HAP-1 (cell line): ENCODE results near the gene XRRA1.
"Not testable (repeated sequence)": the region's sequence is repeated elsewhere in the genome, so short reads cannot be mapped to it uniquely, and the experiment has no call there.

Source experiments
- DNase-seq, 2 experiments: peaks; one replicate each; pipeline ENCODE4 v3.0.0-alpha.2; 2016 to 2020; ENCODE audit warnings: low spot score in 2 of 2
- H3K27me3 ChIP-seq: fragments of 250-450 bp; sonication (Bioruptor Pico); 2 replicates; pipeline ENCODE4 v1.5.1; 2020; ENCODE audit warnings: low read depth, mild to moderate bottlenecking, moderate library complexity
- H3K36me3 ChIP-seq: fragments of 250-450 bp; sonication (Bioruptor Pico); replicated peaks from 2 replicates; pipeline ENCODE4 v1.5.1; 2020; ENCODE audit warnings: mild to moderate bottlenecking
- H3K4me1 ChIP-seq: fragments of 250-450 bp; sonication (Bioruptor Pico); 2 replicates; pipeline ENCODE4 v1.5.1; 2020; ENCODE audit warnings: mild to moderate bottlenecking
- H3K4me3 ChIP-seq: fragments of 250-450 bp; sonication (Bioruptor Pico); 2 replicates; pipeline ENCODE4 v1.5.1; 2020; ENCODE audit warnings: mild to moderate bottlenecking, moderate library complexity
- H3K9me3 ChIP-seq: fragments of 250-450 bp; sonication (Bioruptor Pico); 2 replicates; pipeline ENCODE4 v1.5.1; 2020; ENCODE audit warnings: mild to moderate bottlenecking, moderate library complexity
- in situ Hi-C: fragments of 300-500 bp; cut with MboI; formaldehyde crosslinking; loops from 3 replicates; pipeline ENCODE4 v1.14.3; 2020; ENCODE audit warnings: low sequenced_read_pairs, inconsistent platforms, mixed read lengths

The XRRA1 gene

DNA sequence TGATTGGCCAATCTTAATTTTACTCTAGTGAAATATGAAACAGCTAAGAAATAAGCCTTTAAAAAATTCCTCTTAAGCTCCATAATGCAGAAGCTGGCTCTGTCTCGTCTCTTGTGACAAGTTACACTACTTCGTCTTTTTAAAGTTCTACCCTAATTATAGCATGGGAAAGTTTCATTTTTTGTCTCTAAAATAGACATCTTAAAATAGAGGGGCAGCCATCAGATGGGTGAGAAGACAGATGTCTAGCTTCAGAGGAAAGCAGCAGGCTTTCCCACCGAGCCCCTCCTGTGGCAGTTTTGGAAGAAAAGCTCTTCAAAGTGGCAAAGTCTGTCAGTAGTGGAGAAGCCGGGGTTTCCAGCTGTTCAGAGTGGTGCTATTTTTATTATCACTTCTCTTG is 39.5 kb downstream of the XRRA1 start:
- in situ Hi-C loops: no loop called here
- no peak for DNase-seq
- Histone ChIP-seq H3K9me3 (no peaks in the 10 kb centered on the region), H3K36me3 (peaks cover 22% of the 10 kb centered on the region), H3K4me3 (no peak overlapping the region), H3K27me3 (no peaks in the 10 kb centered on the region), H3K4me1 (no peaks in the 10 kb centered on the region)

DNA sequence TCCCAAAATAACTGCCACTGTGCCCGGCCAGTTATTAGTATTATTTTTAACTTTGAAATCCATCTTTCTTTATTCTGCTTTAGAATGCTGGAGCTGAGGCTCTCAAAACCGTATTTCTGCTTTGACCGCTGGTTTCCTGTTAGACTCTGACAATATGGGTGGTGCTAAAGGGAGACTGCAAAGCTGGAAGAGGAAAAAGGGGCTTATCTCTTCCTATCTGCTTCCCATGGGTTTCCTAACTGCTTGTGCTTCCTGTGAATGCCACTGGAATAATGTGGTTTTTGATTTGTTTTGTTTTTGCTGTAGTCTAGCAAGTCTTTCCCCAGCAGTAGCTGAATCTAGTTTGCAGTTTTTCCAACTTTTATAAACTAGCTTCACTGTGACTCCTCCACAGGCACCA is 43.6 kb downstream of the XRRA1 start:
- Histone ChIP-seq H3K4me3 (no peak overlapping the region), H3K4me1 (no peaks in the 10 kb centered on the region), H3K9me3 (0 out of 2 replicates have a peak, but pooled peaks cover 3% of the 10 kb centered on the region), H3K36me3 (peaks cover 23% of the 10 kb centered on the region), H3K27me3 (no peaks in the 10 kb centered on the region)
- no peak for DNase-seq
- in situ Hi-C loops: no loop called here

DNA sequence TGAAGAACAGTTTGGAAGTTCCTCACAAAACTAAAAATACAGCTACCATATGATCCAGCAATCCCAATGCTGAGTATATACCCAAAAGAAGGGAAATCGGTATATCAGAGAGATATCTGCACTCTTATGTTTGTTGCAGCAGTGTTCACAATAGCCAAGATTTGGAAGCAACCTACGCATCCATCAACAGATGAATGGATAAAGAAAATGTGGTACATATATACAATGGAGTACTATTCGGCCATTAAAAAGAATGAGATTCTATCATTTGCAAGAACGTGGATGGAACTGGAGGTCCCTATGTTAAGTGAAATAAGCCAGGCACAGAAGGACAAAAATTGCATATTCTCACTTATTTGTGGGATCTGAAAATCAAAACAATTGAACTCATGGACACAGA is 46.5 kb downstream of the XRRA1 start:
- in situ Hi-C loops: no loop called here
- no peaks in the 10 kb centered on the region for H3K27me3 ChIP-seq
- no peaks in the 10 kb centered on the region for H3K4me1 ChIP-seq
- no peak overlapping the region for H3K4me3 ChIP-seq
- no peak for DNase-seq
- H3K9me3 ChIP-seq: 0 out of 2 replicates have a peak, but pooled peaks cover 3% of the 10 kb centered on the region
- peaks cover 17% of the 10 kb centered on the region for H3K36me3 ChIP-seq

GRCh38 chr11:74896311-74896710 is 52.6 kb downstream of the XRRA1 start:
- Histone ChIP-seq H3K4me1 (no peaks in the 10 kb centered on the region), H3K9me3 (0 out of 2 replicates have a peak, but pooled peaks cover 3% of the 10 kb centered on the region), H3K36me3 (no peaks in the 10 kb centered on the region; the same call in none of the 2 replicates), H3K27me3 (no peaks in the 10 kb centered on the region), H3K4me3 (no peak overlapping the region)
- no peak for DNase-seq
- in situ Hi-C loops: no loop called here

GRCh38 chr11:74895340-74896116 is 53.4 kb downstream of the XRRA1 start:
- in situ Hi-C loops: no loop called here
- Histone ChIP-seq H3K9me3 (0 out of 2 replicates have a peak, but pooled peaks cover under 1% of the 10 kb centered on the region), H3K4me1 (no peaks in the 10 kb centered on the region), H3K36me3 (no peaks in the 10 kb centered on the region), H3K27me3 (no peaks in the 10 kb centered on the region), H3K4me3 (no peak overlapping the region)
- no peak for DNase-seq

DNA sequence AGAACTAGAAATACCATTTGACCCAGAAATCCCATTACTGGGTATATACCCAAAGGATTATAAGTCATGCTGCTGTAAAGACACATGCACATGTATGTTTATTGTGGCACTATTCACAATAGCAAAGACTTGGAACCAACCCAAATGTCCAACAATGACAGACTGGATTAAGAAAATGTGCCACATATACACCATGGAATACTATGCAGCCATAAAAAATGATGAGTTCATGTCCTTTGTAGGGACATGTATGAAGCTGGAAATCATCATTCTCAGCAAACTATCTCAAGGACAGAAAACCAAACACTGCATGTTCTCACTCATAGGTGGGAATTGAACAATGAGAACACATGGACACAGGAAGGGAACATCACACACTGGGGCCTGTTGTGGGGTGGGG is 55.9 kb downstream of the XRRA1 start:
- H3K9me3 ChIP-seq, H3K4me1 ChIP-seq, DNase-seq, H3K27me3 ChIP-seq, H3K4me3 ChIP-seq, H3K36me3 ChIP-seq, in situ Hi-C loops: not testable (repeated sequence)

- Histone ChIP-seq H3K4me1 (no peaks in the 10 kb centered on the region), H3K4me3 (no peak overlapping the region), H3K36me3 (peaks cover 2% of the 10 kb centered on the region; the same call in 1 of the 2 replicates), H3K9me3 (peaks cover 9% of the 10 kb centered on the region), H3K27me3 (no peaks in the 10 kb centered on the region)
- DNase-seq: peak in 1 of 2 experiments; percentile 18
- in situ Hi-C loops: no loop called here
Measured at GRCh38 chr11:74877132-74877531, 71.8 kb downstream of the XRRA1 start.

DNA sequence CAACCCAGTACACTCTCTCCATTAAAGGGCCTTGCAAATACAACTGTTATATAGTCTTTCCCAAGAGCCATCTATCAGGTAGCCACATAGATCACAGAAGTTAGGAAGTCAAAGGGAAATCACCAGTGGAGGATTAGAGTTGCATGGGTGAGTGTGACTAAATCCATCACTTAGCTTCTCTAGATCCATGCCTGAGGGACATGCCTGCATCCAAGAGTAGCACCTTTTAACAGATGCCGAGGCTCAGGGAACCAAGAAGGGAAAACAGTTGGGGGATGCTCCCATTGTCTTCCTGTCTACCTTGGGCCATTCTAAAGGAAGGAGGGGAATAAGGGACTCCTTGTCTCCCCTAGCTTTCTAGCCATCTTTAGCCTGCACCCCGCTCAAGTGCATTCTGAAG is 77.9 kb downstream of the XRRA1 start:
- peaks cover 27% of the 10 kb centered on the region for H3K9me3 ChIP-seq
- no peaks in the 10 kb centered on the region for H3K4me1 ChIP-seq
- in situ Hi-C loops: no loop called here
- H3K4me3 ChIP-seq: no peak overlapping the region
- no peak for DNase-seq
- H3K27me3 ChIP-seq: no peaks in the 10 kb centered on the region
- peaks cover 4% of the 10 kb centered on the region; the same call in 1 of the 2 replicates for H3K36me3 ChIP-seq

- in situ Hi-C loops: no loop called here
- Histone ChIP-seq H3K4me3 (no peak overlapping the region), H3K27me3 (no peaks in the 10 kb centered on the region), H3K4me1 (no peaks in the 10 kb centered on the region), H3K9me3 (peaks cover 27% of the 10 kb centered on the region), H3K36me3 (peaks cover 4% of the 10 kb centered on the region; the same call in 1 of the 2 replicates)
- DNase-seq: peak; percentile 20 to 28
Measured at GRCh38 chr11:74870485-74870884, 78.4 kb downstream of the XRRA1 start.

DNA sequence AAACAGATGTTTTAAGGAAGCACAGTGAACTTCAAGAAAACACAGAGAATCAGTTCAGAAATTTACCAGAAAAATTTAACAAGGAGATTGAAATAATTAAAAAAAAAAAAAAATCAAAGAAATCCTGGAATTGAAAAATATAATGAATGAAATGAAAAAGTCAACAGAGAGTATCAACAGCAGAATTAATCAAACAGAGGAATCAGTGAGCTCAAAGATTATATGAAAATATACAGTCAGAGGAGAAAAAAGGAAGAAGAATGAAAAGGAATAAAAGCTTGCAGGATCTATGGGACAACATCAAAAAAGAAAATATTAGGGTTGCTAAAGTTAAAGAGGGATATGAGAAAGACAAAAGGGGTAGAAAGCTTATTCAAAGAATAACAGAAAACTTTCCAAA is 82.3 kb downstream of the XRRA1 start:
- peaks cover 14% of the 10 kb centered on the region for H3K36me3 ChIP-seq
- H3K4me3 ChIP-seq: no peak overlapping the region
- DNase-seq: no peak
- H3K4me1 ChIP-seq: no peaks in the 10 kb centered on the region
- H3K9me3 ChIP-seq: peaks cover 21% of the 10 kb centered on the region
- in situ Hi-C loops: no loop called here
- no peaks in the 10 kb centered on the region for H3K27me3 ChIP-seq

DNA sequence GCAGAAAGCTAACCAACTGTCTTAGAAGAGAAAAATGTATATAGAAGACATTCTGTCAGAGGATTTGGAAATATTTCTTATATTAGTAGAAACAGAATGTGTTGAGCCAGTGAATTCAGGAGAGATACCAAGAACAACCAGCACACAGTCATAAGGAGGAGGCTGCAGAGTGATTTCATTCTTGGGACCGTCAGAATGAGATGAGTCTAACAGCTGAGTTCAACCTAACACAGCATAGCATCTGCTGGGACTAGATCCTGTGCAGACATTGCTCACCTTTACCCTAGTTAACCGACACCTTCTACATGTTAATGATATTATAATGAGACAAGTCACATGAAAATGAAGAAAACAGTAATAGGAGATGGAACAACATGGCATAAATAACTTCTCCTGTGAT is 85.5 kb downstream of the XRRA1 start:
- no peaks in the 10 kb centered on the region for H3K4me1 ChIP-seq
- in situ Hi-C loops: no loop called here
- H3K4me3 ChIP-seq: no peak overlapping the region
- H3K9me3 ChIP-seq: peaks cover 6% of the 10 kb centered on the region
- H3K36me3 ChIP-seq: peaks cover 19% of the 10 kb centered on the region
- DNase-seq: no peak
- no peaks in the 10 kb centered on the region for H3K27me3 ChIP-seq

DNA sequence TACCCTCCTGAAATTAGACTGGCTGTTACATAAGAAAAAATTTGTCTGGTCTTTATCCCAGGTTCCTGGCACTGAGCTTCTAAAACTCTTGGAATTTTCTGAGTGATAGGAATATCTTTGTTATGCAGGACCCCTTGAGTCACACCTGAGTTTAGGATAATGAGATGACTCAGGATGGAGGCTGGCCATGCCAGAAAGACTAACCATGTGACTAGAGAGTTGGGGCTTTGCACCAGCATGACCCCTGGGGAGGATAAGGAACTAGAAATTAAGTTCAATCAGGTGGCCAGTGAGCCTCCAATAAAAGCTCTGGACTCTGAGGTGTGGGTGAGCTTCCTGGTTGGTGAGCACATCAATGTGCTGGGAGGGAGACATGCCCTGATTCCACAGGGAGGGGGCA is 88.1 kb downstream of the XRRA1 start:
- no peaks in the 10 kb centered on the region; the same call in 1 of the 2 replicates for H3K9me3 ChIP-seq
- in situ Hi-C loops: no loop called here
- no peak for DNase-seq
- no peaks in the 10 kb centered on the region for H3K4me1 ChIP-seq
- H3K4me3 ChIP-seq: no peak overlapping the region
- H3K27me3 ChIP-seq: no peaks in the 10 kb centered on the region
- H3K36me3 ChIP-seq: peaks cover 19% of the 10 kb centered on the region

DNA sequence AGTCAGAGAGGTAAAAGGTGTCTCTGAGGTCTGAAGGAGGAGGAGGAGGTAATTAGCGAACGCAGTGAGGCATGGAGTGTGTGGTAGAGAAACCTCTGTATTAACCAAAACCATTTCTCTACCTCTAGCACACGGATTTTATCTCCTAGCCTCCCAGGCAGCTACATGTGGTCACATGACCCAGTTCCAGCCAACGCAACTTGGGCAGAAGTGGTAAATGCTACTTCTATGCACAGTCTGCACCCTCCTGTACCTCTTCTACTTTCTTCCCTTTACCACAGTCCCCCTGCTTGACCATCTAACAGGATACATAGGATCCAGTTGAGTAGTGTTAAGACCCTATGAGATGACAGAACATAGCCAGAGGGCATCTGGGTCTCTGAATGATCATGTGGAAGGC is 95.7 kb downstream of the XRRA1 start:
- H3K4me3 ChIP-seq: no peak overlapping the region
- H3K9me3 ChIP-seq: no peaks in the 10 kb centered on the region
- DNase-seq: no peak
- no peaks in the 10 kb centered on the region for H3K27me3 ChIP-seq
- H3K4me1 ChIP-seq: no peaks in the 10 kb centered on the region
- H3K36me3 ChIP-seq: peaks cover 3% of the 10 kb centered on the region; the same call in 1 of the 2 replicates
- in situ Hi-C loops: no loop called here

DNA sequence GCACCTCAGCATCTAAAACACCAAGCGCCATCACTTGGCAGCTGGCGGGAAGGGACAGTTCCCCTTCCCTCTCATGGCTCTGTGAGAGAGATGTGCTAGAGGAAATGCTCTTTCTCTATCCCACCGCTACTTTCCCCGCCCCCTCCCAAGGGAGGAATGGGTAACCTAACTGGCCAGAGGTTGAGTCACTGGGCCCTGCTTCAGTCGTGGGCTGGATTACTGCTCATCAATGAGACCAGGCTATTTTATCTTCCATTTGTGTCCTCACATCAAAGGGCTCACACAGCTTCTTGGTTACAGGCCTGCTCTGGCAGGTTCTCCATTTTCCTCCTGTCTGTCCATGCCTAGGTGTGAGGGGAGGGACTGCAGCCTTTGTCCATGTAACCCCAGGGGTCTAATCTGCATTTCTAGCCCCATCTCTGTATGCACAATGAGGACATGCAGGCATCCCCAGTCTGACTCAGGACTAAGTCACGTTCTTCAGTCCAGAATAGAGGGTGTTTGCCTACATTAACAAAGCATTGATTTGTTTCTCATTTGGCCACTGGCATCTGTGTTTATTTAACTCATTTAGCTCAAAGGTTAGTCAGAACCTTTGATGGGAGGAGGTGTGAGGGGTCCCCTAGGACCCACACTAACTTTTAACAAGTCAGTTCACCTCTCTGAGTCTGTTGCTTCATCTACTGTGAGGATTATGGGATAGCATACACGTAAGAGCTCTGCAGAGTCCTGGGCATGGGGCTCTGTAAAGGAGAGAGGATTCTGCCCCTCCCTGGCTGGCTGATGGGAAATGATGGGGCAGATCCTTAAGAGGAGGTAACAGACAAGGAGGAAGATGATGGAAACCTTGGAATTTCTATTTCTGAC is 99.1 kb downstream of the XRRA1 start:
- DNase-seq: no peak
- Histone ChIP-seq H3K36me3 (peaks cover 20% of the 10 kb centered on the region), H3K4me3 (no peak overlapping the region), H3K4me1 (no peaks in the 10 kb centered on the region), H3K27me3 (no peaks in the 10 kb centered on the region), H3K9me3 (no peaks in the 10 kb centered on the region)
- in situ Hi-C loops: no loop called here
